Stimulated activated CD8-positive, alpha-beta memory T cell treated with anti-CD3 and anti-CD28 coated beads, Interleukin-2, amount 100 ng/mL, for 48 hours (primary cell): ENCODE data around the gene ATP6V0E1.
"Not testable (repeated sequence)": the region's sequence is repeated elsewhere in the genome, so short reads cannot be mapped to it uniquely, and the experiment has no call there.

Source experiments
- DNase-seq, 2 donors: peaks; one replicate each; pipeline ENCODE4 v3.0.0-alpha.2; 2020; ENCODE audit warnings: low read depth in 2 of 2

Gene ATP6V0E1

GRCh38 chr5:173039188-173039587, 55.6 kb downstream of the ATP6V0E1 start:
- DNase-seq: no peak

GRCh38 chr5:173039964-173040363, 56.4 kb downstream of the ATP6V0E1 start:
- DNase-seq: no peak

DNA sequence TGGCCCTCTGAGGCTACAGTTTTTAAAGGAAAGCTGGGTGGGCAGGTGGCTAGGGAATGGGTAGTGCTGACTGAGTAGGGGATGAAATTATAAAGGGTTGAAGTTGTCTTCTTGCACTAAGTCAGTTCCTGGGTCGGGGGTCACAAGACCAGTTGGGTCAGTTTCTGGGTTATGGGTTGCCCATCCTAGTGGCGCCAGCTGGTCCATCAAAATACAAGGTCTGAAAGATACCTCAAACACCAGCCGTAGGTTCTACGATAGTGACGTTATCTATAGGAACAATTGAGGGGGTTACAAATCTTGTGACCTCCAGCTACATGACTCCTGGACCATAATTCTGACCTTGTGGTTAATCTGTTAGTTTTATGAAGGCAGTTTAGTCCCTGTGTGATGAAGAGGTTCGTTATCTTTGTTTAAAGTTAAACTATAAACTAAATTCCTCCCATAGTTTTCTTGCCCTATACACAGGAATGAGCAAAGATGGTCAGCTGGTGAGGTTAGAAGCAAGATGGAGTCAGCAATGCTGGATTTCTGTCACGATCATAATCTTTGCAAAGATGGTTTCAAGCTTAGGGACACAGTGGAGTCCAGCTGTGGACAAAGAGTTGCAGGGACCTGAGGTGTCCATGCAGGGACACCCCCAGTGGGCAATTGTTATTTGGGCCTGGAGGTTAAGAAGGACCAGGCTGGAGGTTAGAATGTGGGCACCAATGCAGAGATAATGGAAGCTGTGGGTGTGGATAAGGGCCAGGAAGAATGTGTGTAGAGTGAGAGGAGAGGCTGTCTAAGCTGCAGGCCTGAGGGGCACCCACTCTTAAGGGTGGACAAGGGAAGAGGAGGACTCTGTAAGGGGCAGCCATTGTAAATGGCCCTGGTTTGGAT, 58.6 kb downstream of the ATP6V0E1 start:
- DNase-seq: no peak

GRCh38 chr5:173042763-173043107, 59.2 kb downstream of the ATP6V0E1 start:
- no peak for DNase-seq

DNA sequence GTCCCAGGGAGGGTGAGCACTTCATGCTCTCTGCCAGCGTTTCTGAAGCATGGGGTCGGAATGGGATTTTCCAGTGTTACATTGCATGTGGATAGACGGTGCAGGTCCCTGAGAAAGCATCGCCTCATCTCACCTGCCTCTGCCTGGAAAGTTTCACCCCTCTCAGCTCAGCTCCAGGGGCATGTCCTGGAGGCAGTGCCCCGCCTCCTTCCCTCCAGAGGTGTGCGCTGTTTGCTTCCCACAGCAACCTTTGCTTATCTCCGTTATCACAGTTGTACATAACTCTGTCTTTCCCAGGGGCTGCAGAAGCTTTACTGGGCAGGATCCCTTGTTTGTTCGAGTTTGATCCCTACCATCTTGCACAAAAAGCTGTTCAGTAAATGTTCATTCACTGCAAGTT, 61.9 kb downstream of the ATP6V0E1 start:
- DNase-seq: no peak

GRCh38 chr5:173047096-173047837, 63.7 kb downstream of the ATP6V0E1 start:
- not testable (repeated sequence) for DNase-seq

DNA sequence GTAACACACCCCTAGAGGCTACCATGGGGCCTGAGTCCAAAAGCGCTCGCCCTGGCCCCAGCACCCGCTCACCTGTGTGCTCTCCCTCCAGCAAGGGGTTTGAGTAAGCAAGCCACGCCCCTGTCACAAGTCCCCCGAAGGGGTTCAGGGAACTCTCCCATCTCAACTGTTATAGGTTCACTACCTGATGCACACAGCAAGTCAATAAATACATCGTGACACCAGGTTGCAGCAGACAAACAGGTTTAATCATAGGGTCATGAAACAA, 64.2 kb downstream of the ATP6V0E1 start:
- no peak for DNase-seq

- no peak for DNase-seq
Measured at GRCh38 chr5:173050791-173051190, 67.2 kb downstream of the ATP6V0E1 start.

DNA sequence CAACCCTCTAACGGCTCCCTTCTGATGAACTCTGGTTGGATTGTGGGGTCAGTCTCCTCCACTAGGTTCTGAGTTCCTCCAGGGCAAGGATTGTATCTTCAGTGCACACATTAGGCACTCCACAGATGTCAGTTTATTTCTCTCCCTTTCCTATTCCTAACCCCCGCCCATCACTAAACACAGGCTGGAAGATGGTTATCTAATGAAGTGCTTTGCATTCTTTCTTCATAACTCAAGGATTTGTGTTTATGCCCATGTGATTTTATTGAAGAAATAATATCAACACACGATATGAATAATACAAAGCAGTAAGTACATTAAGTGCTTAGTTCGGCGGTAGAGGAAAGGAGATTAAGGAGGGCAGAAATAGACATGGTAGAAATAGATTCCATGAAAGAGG, 68.2 kb downstream of the ATP6V0E1 start:
- no peak for DNase-seq

DNA sequence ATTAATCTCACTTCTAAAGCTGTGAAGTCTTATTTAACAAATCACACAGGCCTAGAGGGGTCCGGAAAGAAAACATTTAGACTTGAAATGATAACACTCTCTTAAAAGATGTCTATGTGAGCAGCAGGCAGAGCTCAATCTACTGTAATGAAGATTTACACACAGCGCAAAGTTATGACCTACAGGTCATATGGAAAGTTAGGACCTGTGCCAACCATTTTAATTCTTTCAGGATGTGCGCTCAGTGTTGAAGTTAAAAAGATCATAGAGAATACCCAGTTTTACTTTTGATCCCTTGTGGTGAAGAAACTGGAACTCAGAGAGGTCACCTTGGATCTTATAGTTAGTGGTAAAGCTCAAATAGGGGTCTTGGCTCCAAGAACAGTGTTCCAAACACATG, 69.5 kb downstream of the ATP6V0E1 start:
- DNase-seq: no peak

DNA sequence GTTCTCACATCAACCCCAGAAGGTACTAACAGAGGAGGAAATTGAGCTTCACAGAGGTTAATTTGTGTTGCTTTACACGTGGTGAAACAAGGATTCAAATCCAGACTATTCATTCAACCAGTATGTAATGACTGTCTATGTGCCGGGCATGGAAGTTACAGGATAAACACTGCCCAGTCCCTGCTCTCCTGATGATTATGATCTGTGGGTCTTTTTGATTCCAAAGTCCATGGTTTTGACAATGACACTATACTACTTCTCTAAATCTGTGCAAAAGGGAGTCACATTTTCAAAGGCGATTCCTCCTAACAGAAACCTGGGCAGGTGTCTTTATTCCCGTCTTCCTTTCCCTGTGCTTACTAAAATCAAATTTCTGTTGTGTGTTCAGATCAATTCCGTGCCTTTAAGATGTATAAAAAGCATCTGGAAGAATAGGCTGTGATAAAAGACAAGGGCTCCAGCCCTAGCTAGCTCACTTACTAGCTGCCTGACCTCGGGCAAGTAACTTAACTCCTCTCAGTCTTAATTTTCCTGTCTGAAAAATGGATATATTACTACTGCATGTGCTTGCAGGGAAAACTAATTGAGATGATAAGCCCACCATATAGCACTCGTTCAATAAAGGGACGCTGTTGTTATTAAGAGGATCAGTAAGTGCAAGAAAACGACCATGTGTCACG, 71.6 kb downstream of the ATP6V0E1 start:
- no peak for DNase-seq

- no peak for DNase-seq
Measured at GRCh38 chr5:173055722-173055982, 72.1 kb downstream of the ATP6V0E1 start.

DNA sequence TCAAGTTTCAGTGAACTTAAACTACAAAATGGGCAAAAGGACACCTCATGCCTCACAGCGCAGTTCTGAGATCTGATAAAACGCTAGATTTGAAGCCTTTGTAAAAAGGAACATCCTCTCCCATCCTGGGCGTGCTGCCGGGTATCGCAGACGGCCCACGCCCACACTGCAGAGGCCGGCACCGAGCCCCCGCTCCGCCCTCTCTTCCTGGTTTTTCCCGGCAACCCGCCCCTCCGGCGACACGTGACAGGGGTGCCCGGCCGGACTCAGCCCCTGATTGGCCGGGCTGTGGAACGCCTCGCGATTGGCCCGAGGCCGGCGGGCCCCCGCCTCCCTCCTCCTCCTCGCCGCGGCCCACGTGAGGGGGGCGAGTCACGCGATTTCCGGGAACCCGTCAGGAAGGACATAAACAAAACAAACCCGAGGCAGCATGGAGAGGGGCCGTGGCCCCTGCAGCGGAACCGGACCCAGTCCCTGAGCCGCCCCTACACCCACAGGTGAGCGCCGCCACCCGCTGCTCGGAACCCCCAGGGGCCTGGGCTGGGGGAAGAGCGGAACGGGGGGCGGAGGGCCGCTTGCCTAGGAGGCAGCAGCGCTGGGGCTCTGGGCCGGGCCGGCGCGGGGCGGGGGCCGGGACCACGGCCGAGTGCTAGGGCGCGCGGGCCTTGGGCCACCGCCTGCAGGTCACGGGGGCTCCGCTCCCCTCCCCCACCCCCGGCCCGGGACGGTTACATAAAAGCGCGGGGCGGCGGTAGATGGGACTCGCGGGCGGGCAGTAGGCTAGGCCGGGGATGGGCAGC, 72.6 kb downstream of the ATP6V0E1 start, which contains the start of gene CREBRF:
Gene CREBRF, plus strand, starts transcription at position 370 of the 800 bp plus-strand sequence. CDS start 24,424 bp downstream, outside the sequence.
- DNase-seq: peak; percentile 96 to 98

DNA sequence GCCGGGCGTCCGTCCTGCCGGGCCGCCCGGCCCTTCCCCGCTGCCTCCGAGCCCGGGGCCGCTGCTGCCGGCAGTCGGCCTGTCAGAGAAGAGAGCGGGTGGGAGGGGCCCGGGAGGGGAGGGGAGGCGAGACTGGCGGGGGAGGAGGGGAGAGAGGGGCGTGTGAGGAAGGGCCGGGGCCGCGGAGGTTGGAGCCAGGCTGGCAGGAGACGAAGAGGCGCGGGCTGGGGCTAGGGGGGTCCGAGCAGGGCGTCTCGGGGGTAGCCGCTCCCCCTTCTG, 73.2 kb downstream of the ATP6V0E1 start:
- DNase-seq: peak in 1 of 2 donors; percentile 69

DNA sequence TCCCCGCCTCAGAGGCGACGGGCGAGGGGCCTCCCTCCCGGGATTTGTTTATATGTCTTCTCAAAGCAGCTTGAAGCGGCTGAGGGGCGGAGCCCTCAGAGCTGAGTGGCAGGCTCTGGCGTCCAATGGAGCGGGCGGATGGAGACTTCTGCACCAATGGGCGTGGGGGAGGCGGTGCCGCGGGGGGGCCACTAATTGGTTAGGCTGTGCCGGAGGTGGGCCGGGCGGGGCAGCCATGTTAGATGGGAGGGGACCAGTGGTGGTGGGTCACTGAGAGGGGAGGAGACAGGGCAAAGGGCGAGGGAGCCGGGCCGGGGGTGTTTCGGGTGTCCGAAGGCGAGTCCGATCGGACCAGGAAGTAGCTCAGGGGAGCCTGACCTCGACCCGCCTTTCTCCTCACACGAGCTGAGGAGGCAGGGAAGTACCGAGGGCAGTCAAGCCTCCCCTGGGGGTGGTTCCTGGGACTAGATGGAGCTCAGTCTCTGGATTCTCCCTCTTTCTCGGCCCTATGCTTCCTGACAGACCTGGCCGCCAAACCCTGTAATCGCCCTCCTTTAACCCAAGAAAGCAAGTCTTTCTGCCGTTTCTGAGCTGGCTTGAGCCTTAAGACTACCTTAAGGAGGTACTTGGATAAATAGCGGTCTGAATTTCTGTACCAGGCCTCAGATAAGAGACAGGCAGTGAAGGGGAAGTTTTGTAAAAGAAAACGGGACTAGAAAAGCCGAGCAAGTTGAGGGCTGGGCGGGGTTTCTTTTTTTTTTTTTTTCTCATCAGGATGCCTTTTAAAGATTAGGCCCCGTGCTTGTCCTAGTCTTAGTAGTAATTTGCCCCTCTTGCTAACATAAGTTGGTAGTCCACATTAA, 73.7 kb downstream of the ATP6V0E1 start:
- DNase-seq: peak; percentile 99

DNA sequence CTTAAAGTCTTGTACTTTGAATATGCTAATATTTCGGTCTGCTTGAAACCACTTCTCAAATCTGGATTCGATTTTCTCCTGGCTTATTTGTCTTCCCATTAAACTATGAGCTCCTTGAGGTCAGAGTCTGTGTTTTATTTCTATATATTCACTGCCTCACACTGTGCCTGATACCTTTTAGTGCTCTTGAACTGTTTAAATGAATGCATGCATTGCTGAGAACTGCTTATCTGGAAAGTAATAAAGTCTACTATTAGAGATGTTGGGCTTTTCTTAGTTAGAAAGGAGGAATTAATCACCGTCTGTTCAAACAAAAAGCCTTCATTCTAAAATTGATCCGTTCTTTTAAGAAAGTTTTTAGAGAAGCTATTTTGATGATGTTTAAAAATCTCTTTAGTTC, 78.6 kb downstream of the ATP6V0E1 start:
- DNase-seq: no peak

GRCh38 chr5:173065155-173065554, 81.6 kb downstream of the ATP6V0E1 start:
- DNase-seq: no peak

DNA sequence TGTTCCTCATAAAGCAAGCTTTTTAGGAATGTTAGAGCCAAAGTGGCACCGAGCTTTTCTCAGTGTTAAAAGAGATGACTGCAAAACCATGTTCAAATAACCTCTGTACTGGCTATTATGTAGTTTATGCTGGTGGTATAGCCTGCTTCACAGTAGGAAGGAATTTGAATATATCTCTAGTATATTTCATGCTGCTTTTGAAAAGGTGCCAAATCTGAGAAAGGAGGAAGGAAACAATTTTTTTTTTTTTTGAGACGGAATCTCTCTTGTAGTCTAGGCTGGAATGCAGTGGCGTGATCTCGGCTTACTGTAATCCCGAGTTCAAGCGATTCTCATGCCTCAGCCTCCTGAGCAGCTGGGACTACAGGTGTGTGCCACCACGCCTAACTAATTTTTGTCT, 86.1 kb downstream of the ATP6V0E1 start:
- no peak for DNase-seq

DNA sequence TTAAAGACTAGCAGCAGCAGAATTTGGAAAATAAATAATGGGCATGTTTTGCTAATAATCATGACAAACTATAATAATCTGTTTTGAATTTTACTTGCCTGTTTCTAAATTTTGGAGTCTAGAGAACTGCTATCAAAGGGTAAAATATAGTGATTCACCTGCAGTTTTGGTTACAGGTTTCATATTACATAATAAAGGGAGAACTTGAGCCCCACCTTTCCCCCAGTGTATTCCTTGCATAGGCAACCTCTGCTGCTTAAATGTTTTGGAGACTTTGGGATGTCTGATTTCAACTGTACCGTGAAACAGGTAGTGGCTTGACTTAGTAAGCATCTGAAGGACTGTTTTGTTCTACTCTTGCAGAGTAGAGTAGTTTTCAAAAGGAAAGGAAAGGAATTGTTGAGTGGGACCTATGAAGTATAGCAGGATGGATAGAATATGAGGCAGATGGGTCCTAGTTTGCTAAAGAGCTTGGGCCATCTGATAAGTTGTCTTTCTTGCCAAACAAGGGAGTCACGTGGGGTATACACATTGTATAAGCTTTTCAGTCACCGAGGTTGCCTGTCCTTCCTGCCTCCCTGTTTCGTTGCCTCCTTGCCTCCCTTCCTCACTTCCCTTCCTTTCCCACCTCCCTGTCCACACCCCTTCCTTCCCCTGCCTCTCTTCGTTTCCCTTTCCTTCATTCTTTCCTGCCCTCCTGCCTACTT, 91.7 kb downstream of the ATP6V0E1 start:
- DNase-seq: no peak

GRCh38 chr5:173075970-173076369, 92.4 kb downstream of the ATP6V0E1 start:
- no peak for DNase-seq

- DNase-seq: not testable (repeated sequence)
Measured at GRCh38 chr5:173076471-173076870, 92.9 kb downstream of the ATP6V0E1 start.
